ENCODE results near the gene LDLRAD3.

Gene LDLRAD3

DNA sequence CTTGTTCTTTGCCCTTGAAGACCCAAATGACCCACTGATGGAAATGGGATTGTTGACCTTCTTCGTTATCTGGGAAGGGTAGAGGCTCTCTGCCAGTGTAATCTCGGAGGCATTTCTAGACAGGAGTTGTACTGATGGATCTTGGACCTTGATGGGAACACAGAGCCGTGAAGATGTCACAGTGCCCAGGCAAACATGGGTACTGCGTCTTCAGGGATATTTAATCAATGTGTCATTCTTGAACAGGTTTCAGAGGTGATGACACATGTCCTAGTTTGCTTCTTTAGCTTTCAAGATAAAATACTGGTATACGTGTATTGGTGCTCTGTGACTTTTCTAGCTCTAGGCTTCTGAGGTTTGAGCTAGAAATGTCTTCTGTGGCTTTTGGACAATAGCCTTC, 6.2 kb downstream of the LDLRAD3 start:
- H4K20me1 ChIP-seq (ENCODE audit: control insufficient read depth, insufficient read depth, low read depth, low read length): no peaks in the 10 kb centered on the region
- H3K27ac ChIP-seq (ENCODE audit: low read depth, low read length): no peak overlapping the region
- no peaks in the 10 kb centered on the region for H3K9me2 ChIP-seq (replicated peaks; ENCODE audit: control insufficient read depth, low read length)
- H3F3A ChIP-seq (ENCODE audit: control insufficient read depth, insufficient read depth): no peaks in the 10 kb centered on the region
- no peaks in the 10 kb centered on the region for H3K4me1 ChIP-seq (ENCODE audit: control insufficient read depth, low read length)
- TF ChIP-seq, protein P1, sequence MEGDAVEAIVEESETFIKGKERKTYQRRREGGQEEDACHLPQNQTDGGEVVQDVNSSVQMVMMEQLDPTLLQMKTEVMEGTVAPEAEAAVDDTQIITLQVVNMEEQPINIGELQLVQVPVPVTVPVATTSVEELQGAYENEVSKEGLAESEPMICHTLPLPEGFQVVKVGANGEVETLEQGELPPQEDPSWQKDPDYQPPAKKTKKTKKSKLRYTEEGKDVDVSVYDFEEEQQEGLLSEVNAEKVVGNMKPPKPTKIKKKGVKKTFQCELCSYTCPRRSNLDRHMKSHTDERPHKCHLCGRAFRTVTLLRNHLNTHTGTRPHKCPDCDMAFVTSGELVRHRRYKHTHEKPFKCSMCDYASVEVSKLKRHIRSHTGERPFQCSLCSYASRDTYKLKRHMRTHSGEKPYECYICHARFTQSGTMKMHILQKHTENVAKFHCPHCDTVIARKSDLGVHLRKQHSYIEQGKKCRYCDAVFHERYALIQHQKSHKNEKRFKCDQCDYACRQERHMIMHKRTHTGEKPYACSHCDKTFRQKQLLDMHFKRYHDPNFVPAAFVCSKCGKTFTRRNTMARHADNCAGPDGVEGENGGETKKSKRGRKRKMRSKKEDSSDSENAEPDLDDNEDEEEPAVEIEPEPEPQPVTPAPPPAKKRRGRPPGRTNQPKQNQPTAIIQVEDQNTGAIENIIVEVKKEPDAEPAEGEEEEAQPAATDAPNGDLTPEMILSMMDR (IDR thresholded peaks at IDR 0.05; ENCODE audit: low read depth, low read length, poor library complexity, severe bottlenecking): no peak
- TF ChIP-seq EZH2phosphoT487 (IDR thresholded peaks at IDR 0.05; ENCODE audit: borderline replicate concordance, low read length): no peak
- H3K9me3 ChIP-seq (ENCODE audit: control insufficient read depth, insufficient read depth, low read length): no peaks in the 10 kb centered on the region
- no peaks in the 10 kb centered on the region for H3K79me2 ChIP-seq (ENCODE audit: control insufficient read depth, low read length)
- no peak overlapping the region for H3K4me3 ChIP-seq (ENCODE audit: low read length)
- no peaks in the 10 kb centered on the region for H3K36me3 ChIP-seq (ENCODE audit: control insufficient read depth, low read length)
- H3K27me3 ChIP-seq (ENCODE audit: control insufficient read depth, low read length): no peaks in the 10 kb centered on the region
- no peak overlapping the region for H3K4me2 ChIP-seq (ENCODE audit: low read length)

DNA sequence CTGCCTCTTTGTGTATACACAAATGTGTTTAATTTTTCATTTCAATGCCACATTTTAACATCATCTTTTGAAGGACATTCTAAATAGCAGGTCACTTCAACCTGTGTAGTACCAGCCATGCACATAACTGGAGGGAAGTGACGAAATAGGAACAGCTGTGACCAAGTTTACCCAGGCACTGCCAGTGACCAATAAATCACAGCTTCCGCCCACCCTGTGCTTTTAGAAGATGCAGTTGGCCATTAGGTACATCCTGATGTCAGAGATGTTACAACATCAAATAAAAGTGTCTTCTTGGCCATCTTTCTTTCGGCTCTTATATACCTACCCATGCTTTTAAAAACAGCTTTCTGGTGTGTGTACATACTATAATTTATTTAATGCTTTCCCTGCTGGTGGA, 7.8 kb downstream of the LDLRAD3 start:
- Histone ChIP-seq H3K9me2 (replicated peaks; ENCODE audit: control insufficient read depth, low read length) (no peaks in the 10 kb centered on the region), H4K20me1 (ENCODE audit: control insufficient read depth, insufficient read depth, low read depth, low read length) (no peaks in the 10 kb centered on the region), H3F3A (ENCODE audit: control insufficient read depth, insufficient read depth) (no peaks in the 10 kb centered on the region), H3K27me3 (ENCODE audit: control insufficient read depth, low read length) (no peaks in the 10 kb centered on the region), H3K36me3 (ENCODE audit: control insufficient read depth, low read length) (no peaks in the 10 kb centered on the region), H3K27ac (ENCODE audit: low read depth, low read length) (no peak overlapping the region), H3K79me2 (ENCODE audit: control insufficient read depth, low read length) (no peaks in the 10 kb centered on the region), H3K4me1 (ENCODE audit: control insufficient read depth, low read length) (no peaks in the 10 kb centered on the region), H3K9me3 (ENCODE audit: control insufficient read depth, insufficient read depth, low read length) (no peaks in the 10 kb centered on the region), H3K4me3 (ENCODE audit: low read length) (no peak overlapping the region), H3K4me2 (ENCODE audit: low read length) (no peak overlapping the region)
- TF ChIP-seq, protein P1 (IDR thresholded peaks at IDR 0.05; ENCODE audit: low read depth, low read length, poor library complexity, severe bottlenecking): no peak
- no peak for TF ChIP-seq EZH2phosphoT487 (IDR thresholded peaks at IDR 0.05; ENCODE audit: borderline replicate concordance, low read length)

DNA sequence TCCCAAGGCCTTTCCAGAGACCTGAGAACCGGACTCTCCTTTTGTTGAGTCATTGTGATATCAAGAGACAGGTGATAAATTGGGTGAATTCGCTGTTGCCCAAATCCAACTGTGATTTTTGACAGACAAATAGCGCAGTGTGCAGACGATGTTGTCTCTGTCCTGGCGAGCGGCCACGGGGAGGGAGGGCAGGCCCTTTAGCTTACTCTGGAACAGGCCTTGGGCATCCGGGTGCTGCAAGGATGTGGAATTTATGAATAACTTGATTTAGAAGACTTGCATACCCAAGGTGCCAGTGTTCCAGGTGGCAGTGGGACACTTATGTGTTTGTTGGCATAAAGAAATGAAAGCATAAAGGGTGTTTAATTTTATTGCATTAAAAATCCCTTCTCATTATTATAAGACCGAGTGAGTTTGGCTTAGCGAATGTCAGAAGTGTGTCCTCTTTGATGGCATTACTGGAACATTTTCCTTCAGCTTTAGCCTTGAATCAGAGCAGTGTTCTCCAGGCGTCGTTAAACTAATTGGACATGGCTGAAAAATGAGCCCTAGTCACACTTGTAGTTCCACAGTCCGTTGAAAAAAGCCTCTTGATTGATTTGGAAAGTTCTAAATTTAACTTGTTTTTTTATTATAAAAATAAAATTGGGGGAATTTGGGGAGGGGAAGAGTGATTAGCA, 9.4 kb downstream of the LDLRAD3 start:
- Histone ChIP-seq H3K27ac (ENCODE audit: low read depth, low read length) (no peak overlapping the region), H3K4me1 (ENCODE audit: control insufficient read depth, low read length) (no peaks in the 10 kb centered on the region)
- no peak for TF ChIP-seq EZH2phosphoT487 (IDR thresholded peaks at IDR 0.05; ENCODE audit: borderline replicate concordance, low read length)
- TF ChIP-seq, protein P1 (IDR thresholded peaks at IDR 0.05; ENCODE audit: low read depth, low read length, poor library complexity, severe bottlenecking): no peak

More for the DNA sequence above, 9.4 kb downstream of the LDLRAD3 start:
- Histone ChIP-seq H3K9me3 (ENCODE audit: control insufficient read depth, insufficient read depth, low read length) (no peaks in the 10 kb centered on the region), H3K4me2 (ENCODE audit: low read length) (no peak overlapping the region), H4K20me1 (ENCODE audit: control insufficient read depth, insufficient read depth, low read depth, low read length) (no peaks in the 10 kb centered on the region), H3K9me2 (replicated peaks; ENCODE audit: control insufficient read depth, low read length) (no peaks in the 10 kb centered on the region), H3K4me3 (ENCODE audit: low read length) (no peak overlapping the region), H3K79me2 (ENCODE audit: control insufficient read depth, low read length) (no peaks in the 10 kb centered on the region), H3F3A (ENCODE audit: control insufficient read depth, insufficient read depth) (no peaks in the 10 kb centered on the region), H3K27me3 (ENCODE audit: control insufficient read depth, low read length) (no peaks in the 10 kb centered on the region), H3K36me3 (ENCODE audit: control insufficient read depth, low read length) (no peaks in the 10 kb centered on the region)

Measured in DOHH2 (cell line).